Ascending aorta (tissue), 2 donors: ENCODE data around the gene CCS. TPM values are rescaled to one million over a fixed set of nuclear protein-coding genes. Genes with fewer than 3 reads are reported as not detected.
A peak's percentile ranks its signal among the peaks of the same experiment; 100 is the strongest.

Source experiments
- DNase-seq, 2 donors: peaks; one replicate each; pipeline ENCODE4 v3.0.0-alpha.2; 2019; ENCODE audit warnings: low spot score in 2 of 2
- H3K27ac ChIP-seq, 2 donors: fragments of 200-600 bp; sonication (generic); one replicate each; pipeline ENCODE4 v1.5.1; 2016 to 2017; ENCODE audit warnings: mild to moderate bottlenecking in 1 of 2
- H3K27me3 ChIP-seq: fragments of 200-600 bp; sonication (generic); one replicate; pipeline ENCODE4 v1.5.1; 2017
- H3K36me3 ChIP-seq, 2 donors: fragments of 200-600 bp; sonication (generic); one replicate each; pipeline ENCODE4 v1.5.1; 2016
- H3K4me1 ChIP-seq, 2 donors: fragments of 200-600 bp; sonication (generic); one replicate each; pipeline ENCODE4 v1.5.1; 2016 to 2017; ENCODE audit warnings: mild to moderate bottlenecking in 1 of 2
- H3K4me3 ChIP-seq, 2 donors: fragments of 200-600 bp; sonication (generic); one replicate each; pipeline ENCODE4 v1.5.1; 2016 to 2017; ENCODE audit warnings: mild to moderate bottlenecking in 1 of 2
- H3K9me3 ChIP-seq, 2 donors: fragments of 200-600 bp; sonication (generic); one replicate each; pipeline ENCODE4 v1.5.1; 2016
- intact Hi-C: fragments of 100-400 bp; cut with DNase I; formaldehyde crosslinking; loops from one replicate; pipeline ENCODE4 v1.15.1; 2023
- total RNA-seq: library from RNA; depleted of rRNA; stranded (reverse); fragments of >200 nt; gene quantifications from one replicate; pipeline ENCODE4 v1.1.0, GENCODE V29; 2016
- TF ChIP-seq, protein P1 (sequence below), 3 experiments: fragments of 200-600 bp in 2 of 3; fragments of 450-650 bp in 1 of 3; sonication (generic) in 2 of 3; IDR thresholded peaks; one replicate each; pipeline ENCODE4 v1.5.1; 2016 to 2019; ENCODE audit warnings: antibody characterized with exemption in 3 of 3, mild to moderate bottlenecking in 1 of 3, moderate library complexity in 1 of 3

Gene CCS
- total RNA-seq, 1 donor from 2014 or later = 50.4 TPM

DNA sequence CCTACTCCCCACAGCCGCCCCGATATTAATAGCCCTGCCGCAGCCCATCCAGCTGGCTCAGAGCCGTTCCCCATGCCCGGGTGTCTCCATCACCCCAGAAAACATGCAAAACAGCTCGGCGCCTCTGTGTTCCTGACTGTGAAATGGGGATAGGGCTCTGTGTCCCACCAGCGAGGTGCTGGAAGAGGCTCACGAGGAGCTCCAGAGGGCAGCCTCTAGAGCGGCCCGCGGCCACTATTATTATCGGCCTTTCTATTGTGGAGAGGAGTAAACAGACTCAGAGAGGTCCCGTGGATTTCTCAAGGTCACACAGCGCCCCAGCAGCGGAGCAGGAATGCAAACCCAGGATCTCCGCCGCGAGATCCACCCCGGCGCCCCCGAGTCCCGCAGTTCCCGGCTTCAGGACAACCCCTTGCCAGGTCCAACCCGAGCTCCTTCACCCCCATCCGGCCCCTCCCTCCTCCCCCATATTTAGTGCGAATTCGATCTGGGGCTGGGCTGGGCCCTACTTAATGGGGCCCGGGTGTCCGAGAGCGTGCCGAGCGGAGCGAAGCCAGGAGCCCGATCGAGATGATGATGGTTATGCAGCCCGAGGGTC lies 46.5 kb upstream of the CCS start, which contains the start of gene ACTN3:
Gene ACTN3 (plus strand): TSS at position 536 of the 598 bp plus-strand sequence. CDS start 35 bp downstream, at position 571.
- peak within 1 kb of the TSS; percentile 64 for H3K27ac ChIP-seq
- peak in 1 of 2 donors; percentile 76 for DNase-seq
- H3K9me3 ChIP-seq = no peaks in the 10 kb centered on the region
- intact Hi-C loops = loop anchor here (1.0 kb wide), 4 partner anchors 22 to 132 kb away; partner anchors contain the start of genes CTSF and DPP3
- peaks cover 3 to 4% of the 10 kb centered on the region in 2 donors for H3K36me3 ChIP-seq
- no peaks in the 10 kb centered on the region for H3K27me3 ChIP-seq
- TF ChIP-seq, protein P1, sequence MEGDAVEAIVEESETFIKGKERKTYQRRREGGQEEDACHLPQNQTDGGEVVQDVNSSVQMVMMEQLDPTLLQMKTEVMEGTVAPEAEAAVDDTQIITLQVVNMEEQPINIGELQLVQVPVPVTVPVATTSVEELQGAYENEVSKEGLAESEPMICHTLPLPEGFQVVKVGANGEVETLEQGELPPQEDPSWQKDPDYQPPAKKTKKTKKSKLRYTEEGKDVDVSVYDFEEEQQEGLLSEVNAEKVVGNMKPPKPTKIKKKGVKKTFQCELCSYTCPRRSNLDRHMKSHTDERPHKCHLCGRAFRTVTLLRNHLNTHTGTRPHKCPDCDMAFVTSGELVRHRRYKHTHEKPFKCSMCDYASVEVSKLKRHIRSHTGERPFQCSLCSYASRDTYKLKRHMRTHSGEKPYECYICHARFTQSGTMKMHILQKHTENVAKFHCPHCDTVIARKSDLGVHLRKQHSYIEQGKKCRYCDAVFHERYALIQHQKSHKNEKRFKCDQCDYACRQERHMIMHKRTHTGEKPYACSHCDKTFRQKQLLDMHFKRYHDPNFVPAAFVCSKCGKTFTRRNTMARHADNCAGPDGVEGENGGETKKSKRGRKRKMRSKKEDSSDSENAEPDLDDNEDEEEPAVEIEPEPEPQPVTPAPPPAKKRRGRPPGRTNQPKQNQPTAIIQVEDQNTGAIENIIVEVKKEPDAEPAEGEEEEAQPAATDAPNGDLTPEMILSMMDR (IDR thresholded peaks at IDR 0.05) = no peak
- H3K4me1 ChIP-seq = peaks cover 3 to 20% of the 10 kb centered on the region in 2 donors
- H3K4me3 ChIP-seq = peak within 1 kb of the TSS; percentile 80 to 92

DNA sequence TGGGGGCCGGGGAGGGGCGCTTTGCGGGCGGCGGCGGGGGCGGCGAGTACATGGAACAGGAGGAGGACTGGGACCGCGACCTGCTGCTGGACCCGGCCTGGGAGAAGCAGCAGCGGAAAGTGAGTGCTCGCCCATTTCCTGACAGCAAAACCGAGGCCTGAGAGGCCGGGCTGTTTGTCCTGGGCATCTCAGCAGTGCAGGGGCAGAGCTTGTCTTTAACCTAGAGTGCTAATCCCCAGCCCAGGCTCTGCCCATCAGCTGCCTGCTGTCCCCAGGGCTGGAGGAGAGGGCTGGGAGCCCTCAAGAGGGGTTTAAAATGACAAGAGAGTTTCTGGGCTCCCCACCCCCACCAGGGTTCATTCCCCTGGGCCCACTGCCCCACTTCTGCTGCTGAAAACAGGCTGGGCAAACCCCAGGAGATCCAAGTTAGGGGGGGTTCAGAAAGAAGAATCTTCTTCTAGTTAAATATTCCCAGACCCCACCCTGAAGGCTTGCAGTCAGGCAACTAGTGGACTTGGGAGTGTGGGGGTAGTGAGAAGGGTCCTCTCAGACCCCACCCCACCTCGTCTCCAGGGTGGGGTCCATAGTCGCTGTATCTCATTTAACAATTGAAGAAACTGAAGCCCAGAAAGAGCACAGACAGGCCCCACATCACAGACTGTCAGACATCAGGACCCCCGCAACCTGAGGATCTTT lies 45.9 kb upstream of the CCS start:
- Histone ChIP-seq H3K27me3 (no peaks in the 10 kb centered on the region), H3K4me3 (peak overlapping the region; percentile 80 to 92), H3K4me1 (peaks cover 3 to 20% of the 10 kb centered on the region in 2 donors), H3K36me3 (peaks cover 3% of the 10 kb centered on the region in 2 donors), H3K9me3 (no peaks in the 10 kb centered on the region), H3K27ac (peak overlapping the region in 1 of 2 donors; percentile 64)
- TF ChIP-seq, protein P1 (IDR thresholded peaks at IDR 0.05) = no peak
- DNase-seq = no peak
- intact Hi-C loops = loop anchor here (1.0 kb wide), 4 partner anchors 21 to 131 kb away; partner anchors contain the start of genes CTSF and DPP3

GRCh38 chr11:66547662-66548009 lies 45.3 kb upstream of the CCS start:
- DNase-seq = no peak
- H3K36me3 ChIP-seq = peaks cover 0 to 3% of the 10 kb centered on the region in 2 donors
- no peak overlapping the region for H3K27ac ChIP-seq
- no peaks in the 10 kb centered on the region for H3K9me3 ChIP-seq
- peaks cover 3 to 20% of the 10 kb centered on the region in 2 donors for H3K4me1 ChIP-seq
- H3K4me3 ChIP-seq = no peak overlapping the region
- TF ChIP-seq, protein P1 (IDR thresholded peaks at IDR 0.05) = no peak
- no peaks in the 10 kb centered on the region for H3K27me3 ChIP-seq
- intact Hi-C loops = no loop called here

- no peak overlapping the region for H3K4me3 ChIP-seq
- no peak for DNase-seq
These were observed 44.9 kb upstream of the CCS start for GRCh38 chr11:66548041-66548440.

DNA sequence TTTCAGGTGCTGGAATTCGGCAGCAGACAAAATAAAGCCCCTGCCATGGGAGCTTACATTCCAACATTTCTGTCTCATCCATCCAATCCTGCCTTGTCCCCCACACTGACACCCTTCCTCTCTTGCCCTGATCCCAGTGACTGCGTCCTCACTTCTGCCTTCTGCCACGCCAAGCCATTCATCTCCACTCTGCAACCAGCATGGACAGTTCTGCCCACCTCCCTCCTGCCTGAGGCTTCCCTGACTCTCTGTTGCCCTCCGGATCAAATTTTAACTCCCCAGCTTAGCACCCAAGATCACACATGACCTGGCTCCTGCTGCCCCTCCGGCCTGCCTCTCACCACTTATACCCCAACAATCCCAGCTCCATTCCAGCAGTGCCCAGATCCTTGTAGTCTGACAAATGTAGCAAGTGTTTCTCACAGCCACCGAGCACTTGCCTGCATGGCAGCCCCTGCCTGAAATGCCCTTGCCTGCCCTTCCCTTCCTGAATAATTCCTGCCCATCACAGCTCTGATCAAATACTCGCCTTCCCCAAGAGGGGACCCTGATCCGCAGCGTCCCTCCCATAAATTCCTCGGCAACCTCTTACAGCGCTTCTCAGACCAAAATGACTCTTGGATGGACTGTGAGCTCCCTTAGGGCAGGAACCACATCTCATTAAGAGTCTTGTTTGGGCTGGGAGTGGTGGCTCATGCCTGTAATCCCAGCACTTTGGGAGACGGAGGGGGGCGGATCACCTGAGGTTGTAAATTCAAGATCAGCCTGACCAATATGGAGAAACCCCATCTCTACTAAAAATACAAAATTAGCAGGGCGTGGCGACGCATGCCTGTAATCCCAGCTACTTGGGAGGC lies 44.0 kb upstream of the CCS start:
- Histone ChIP-seq H3K27ac (no peak overlapping the region), H3K4me1 (peaks cover 3 to 17% of the 10 kb centered on the region in 2 donors), H3K9me3 (no peaks in the 10 kb centered on the region), H3K4me3 (no peak overlapping the region), H3K36me3 (no peaks in the 10 kb centered on the region), H3K27me3 (no peaks in the 10 kb centered on the region)
- DNase-seq = no peak
- intact Hi-C loops = no loop called here
- TF ChIP-seq, protein P1 (IDR thresholded peaks at IDR 0.05) = no peak

More at GRCh38 chr11:66548041-66548440, 44.9 kb upstream of the CCS start:
- no peaks in the 10 kb centered on the region for H3K27me3 ChIP-seq
- peaks cover 3 to 20% of the 10 kb centered on the region in 2 donors for H3K4me1 ChIP-seq
- TF ChIP-seq, protein P1 (IDR thresholded peaks at IDR 0.05) = no peak
- no peak overlapping the region for H3K27ac ChIP-seq
- H3K9me3 ChIP-seq = no peaks in the 10 kb centered on the region
- H3K36me3 ChIP-seq = peaks cover 0 to 3% of the 10 kb centered on the region in 2 donors
- intact Hi-C loops = no loop called here
